ENCODE results near the gene KCNG4. TPM values are rescaled to one million over a fixed set of nuclear protein-coding genes. Genes with fewer than 3 reads are reported as not detected.

Gene KCNG4
- polyA plus RNA-seq, 1 donor (not counting 4 experiments of a cell fraction or from before 2014, with no cell fraction given): not detected

- H3K9me3 ChIP-seq (ENCODE audit: control insufficient read depth, low read depth, low read length): no peaks in the 10 kb centered on the region
- H3K9me1 ChIP-seq (ENCODE audit: control insufficient read depth, extremely low read depth, insufficient read depth, low read length): no peaks in the 10 kb centered on the region
- no peaks in the 10 kb centered on the region for H3K79me2 ChIP-seq (ENCODE audit: control insufficient read depth, insufficient read depth, low read length)
- dilution Hi-C loops (cut with MboI; ENCODE audit: extremely low pct_ligation_motif_present, low sequenced_read_pairs): loop anchor here (25.0 kb wide), 1 partner anchor 171 kb away; no protein-coding TSS in a partner anchor
- no peaks in the 10 kb centered on the region for H4K20me1 ChIP-seq (ENCODE audit: control insufficient read depth, extremely low read depth, insufficient read depth, low read length)
- DNase-seq (ENCODE audit: low read depth, low spot score): no peak
- no peak overlapping the region for H3K4me2 ChIP-seq (ENCODE audit: control insufficient read depth, extremely low read depth, insufficient read depth, low read depth, low read length)
- H3K4me1 ChIP-seq (ENCODE audit: control insufficient read depth, extremely low read depth, insufficient read depth, low read length): no peaks in the 10 kb centered on the region
- no peaks in the 10 kb centered on the region for H3K36me3 ChIP-seq (ENCODE audit: control insufficient read depth in 2 of 2, extremely low read depth in 1 of 2, insufficient read depth in 2 of 2, low read length in 2 of 2)
- peaks cover 5% of the 10 kb centered on the region for H3K27me3 ChIP-seq (ENCODE audit: control insufficient read depth, extremely low read depth, insufficient read depth, low read length)
- FAIRE-seq: no peak
- H3K27ac ChIP-seq (ENCODE audit: control insufficient read depth, insufficient read depth, low read length): no peak overlapping the region
- no peak overlapping the region for H3K9ac ChIP-seq (ENCODE audit: control insufficient read depth, extremely low read depth, insufficient read depth, low read length)
- TF ChIP-seq EZH2 (IDR thresholded peaks at IDR 0.05; ENCODE audit: low read length) (no peak), CTCF (optimal IDR thresholded peaks at IDR 0.05 in 1 of 3, IDR thresholded peaks at IDR 0.05 in 1 of 3, conservative IDR thresholded peaks at IDR 0.05 in 1 of 3; ENCODE audit: extremely low read depth in 1 of 3, insufficient read depth in 2 of 3, low read length in 3 of 3) (no peak)
- no peak overlapping the region for H2AFZ ChIP-seq (ENCODE audit: control insufficient read depth, low read length)
- H3K4me3 ChIP-seq (ENCODE audit: control insufficient read depth in 2 of 3, extremely low read depth in 1 of 3, insufficient read depth in 2 of 3, low read depth in 1 of 3, low read length in 3 of 3): no peak overlapping the region
These were observed 26.6 kb upstream of the KCNG4 start for GRCh38 chr16:84266451-84266850.

- no peaks in the 10 kb centered on the region for H3K36me3 ChIP-seq (ENCODE audit: control insufficient read depth in 2 of 2, extremely low read depth in 1 of 2, insufficient read depth in 2 of 2, low read length in 2 of 2)
- DNase-seq (ENCODE audit: low read depth, low spot score) (no peak), FAIRE-seq (no peak)
- TF ChIP-seq EZH2 (IDR thresholded peaks at IDR 0.05; ENCODE audit: low read length): no peak
- no peak for TF ChIP-seq CTCF (optimal IDR thresholded peaks at IDR 0.05 in 1 of 3, IDR thresholded peaks at IDR 0.05 in 1 of 3, conservative IDR thresholded peaks at IDR 0.05 in 1 of 3; ENCODE audit: extremely low read depth in 1 of 3, insufficient read depth in 2 of 3, low read length in 3 of 3)
- no peaks in the 10 kb centered on the region for H3K9me1 ChIP-seq (ENCODE audit: control insufficient read depth, extremely low read depth, insufficient read depth, low read length)
- H3K27me3 ChIP-seq (ENCODE audit: control insufficient read depth, extremely low read depth, insufficient read depth, low read length): no peaks in the 10 kb centered on the region
- no peaks in the 10 kb centered on the region for H3K9me3 ChIP-seq (ENCODE audit: control insufficient read depth, low read depth, low read length)
- H3K4me3 ChIP-seq (ENCODE audit: control insufficient read depth in 2 of 3, extremely low read depth in 1 of 3, insufficient read depth in 2 of 3, low read depth in 1 of 3, low read length in 3 of 3): no peak overlapping the region
- dilution Hi-C loops (cut with MboI; ENCODE audit: extremely low pct_ligation_motif_present, low sequenced_read_pairs): loop anchor here (25.0 kb wide), 1 partner anchor 174 kb away; no protein-coding TSS in a partner anchor
- no peak overlapping the region for H3K9ac ChIP-seq (ENCODE audit: control insufficient read depth, extremely low read depth, insufficient read depth, low read length)
- H3K4me1 ChIP-seq (ENCODE audit: control insufficient read depth, extremely low read depth, insufficient read depth, low read length): no peaks in the 10 kb centered on the region
- H3K79me2 ChIP-seq (ENCODE audit: control insufficient read depth, insufficient read depth, low read length): no peaks in the 10 kb centered on the region
- H3K27ac ChIP-seq (ENCODE audit: control insufficient read depth, insufficient read depth, low read length): no peak overlapping the region
- no peaks in the 10 kb centered on the region for H4K20me1 ChIP-seq (ENCODE audit: control insufficient read depth, extremely low read depth, insufficient read depth, low read length)
- H2AFZ ChIP-seq (ENCODE audit: control insufficient read depth, low read length): no peak overlapping the region
- no peak overlapping the region for H3K4me2 ChIP-seq (ENCODE audit: control insufficient read depth, extremely low read depth, insufficient read depth, low read depth, low read length)
These were observed 23.1 kb upstream of the KCNG4 start for GRCh38 chr16:84262939-84263338.

Data from keratinocyte (primary cell).